CD4-positive, alpha-beta T cell (primary cell): Measurements from ENCODE around the gene CES5A. TPM values are rescaled to one million over a fixed set of nuclear protein-coding genes. Genes with fewer than 3 reads are reported as not detected.
"Not testable (repeated sequence)": the region's sequence is repeated elsewhere in the genome, so short reads cannot be mapped to it uniquely, and the experiment has no call there.

Experiments used
- ATAC-seq: fragments of 200-7000 bp; cut with Tn5 transposase; one replicate; pipeline ENCODE4 v1.10.0; 2022; ENCODE audit warnings: mild to moderate bottlenecking; ENCODE audit not compliant: poor library complexity
- CTCF ChIA-PET: fragments of 350-600 bp; sonication (Branson Sonifier 250); formaldehyde crosslinking; loops from one replicate; lab custom pipeline; 2021; ENCODE audit warnings: antibody characterized with exemption, inconsistent platforms; lab: Charles Lee
- POLR2A ChIA-PET: fragments of 350-600 bp; sonication (Branson Sonifier 250); formaldehyde crosslinking; loops from one replicate; lab custom pipeline; 2021; ENCODE audit warnings: antibody characterized with exemption, inconsistent platforms; lab: Charles Lee
- DNase-seq, 14 experiments: peaks; one replicate each; pipeline ENCODE4 v3.0.0-alpha.2; 2013 to 2020; ENCODE audit warnings: mixed read lengths in 2 of 14
- H3K27ac ChIP-seq, 2 donors: one replicate each; pipeline versions ENCODE4 v1.5.1 to v1.7.0; 2013; ENCODE audit warnings: low read length in 2 of 2, low read depth in 1 of 2, mild to moderate bottlenecking in 1 of 2
- H3K27me3 ChIP-seq, 2 experiments: 1 replicate in 1 of 2; 2 replicates in 1 of 2; pipeline versions ENCODE4 v1.6.1 to v1.7.0; 2013; ENCODE audit warnings: low read length in 2 of 2, control low read depth in 1 of 2, mild to moderate bottlenecking in 1 of 2, moderate library complexity in 1 of 2; ENCODE audit not compliant: insufficient read depth in 2 of 2, control insufficient read depth in 1 of 2
- H3K36me3 ChIP-seq: one replicate; pipeline ENCODE4 v1.6.1; 2013; ENCODE audit warnings: low read length, control low read depth; ENCODE audit not compliant: insufficient read depth
- H3K4me1 ChIP-seq: one replicate; pipeline ENCODE4 v1.6.1; 2013; ENCODE audit warnings: low read length, control low read depth; ENCODE audit not compliant: insufficient read depth
- H3K4me3 ChIP-seq: one replicate; pipeline ENCODE4 v1.5.1; 2013; ENCODE audit warnings: mild to moderate bottlenecking, low read length, moderate library complexity
- H3K9me3 ChIP-seq, 2 experiments: 1 replicate in 1 of 2; 2 replicates in 1 of 2; pipeline versions ENCODE4 v1.6.1 to v1.7.0; 2013; ENCODE audit warnings: low read length in 2 of 2, mild to moderate bottlenecking in 2 of 2, control low read depth in 1 of 2, moderate library complexity in 1 of 2; ENCODE audit not compliant: control insufficient read depth in 1 of 2, insufficient read depth in 1 of 2
- H3K27ac Mint-ChIP-seq: one replicate; pipeline ENCODE4 v1.8.0; 2020; ENCODE audit warnings: mixed read lengths
- H3K27me3 Mint-ChIP-seq: one replicate; pipeline ENCODE4 v1.8.0; 2021; ENCODE audit warnings: mixed read lengths
- H3K36me3 Mint-ChIP-seq: one replicate; pipeline ENCODE4 v1.8.0; 2021; ENCODE audit warnings: low read depth, mixed read lengths
- H3K4me1 Mint-ChIP-seq: one replicate; pipeline ENCODE4 v1.8.0; 2021; ENCODE audit warnings: low read depth, mixed read lengths
- H3K4me3 Mint-ChIP-seq: one replicate; pipeline ENCODE4 v1.8.0; 2020; ENCODE audit warnings: mild to moderate bottlenecking, mixed read lengths
- H3K9me3 Mint-ChIP-seq: one replicate; pipeline ENCODE4 v1.8.0; 2020; ENCODE audit warnings: mixed read lengths
- CTCF ChIP-seq: fragments of 200-600 bp; IDR thresholded peaks from one replicate; pipeline ENCODE4 v1.8.0; 2022; ENCODE audit warnings: antibody characterized with exemption, mild to moderate bottlenecking
- intact Hi-C, 2 experiments: fragments of 100-400 bp; cut with DNase I in 1 of 2; cut with micrococcal nuclease in 1 of 2; formaldehyde crosslinking; loops; one replicate each; pipeline versions ENCODE4 v1.15.1 to v1.9.0; 2023 to 2025; cut with DNase I, micrococcal nuclease
- total RNA-seq, 174 experiments: library from RNA in 2 of 174; stranded (reverse) in 2 of 174; gene quantifications; one replicate each; pipeline ENCODE4 v1.2.3 and lab custom pipeline; 2021 to 2026

CES5A gene
- total RNA-seq, 2 experiments from 2014 or later, result not detected

GRCh38 chr16:55821210-55821609 is 54.0 kb downstream of the CES5A start:
- no peaks in the 10 kb centered on the region for H3K9me3 Mint-ChIP-seq
- H3K4me1 Mint-ChIP-seq, result no peaks in the 10 kb centered on the region
- H3K36me3 Mint-ChIP-seq, result no peaks in the 10 kb centered on the region
- TF ChIP-seq CTCF, result no peak
- ChIA-PET CTCF (no interaction called here), POLR2A (no interaction called here)
- no peaks in the 10 kb centered on the region for H3K36me3 ChIP-seq
- DNase-seq, result no peak
- no peak overlapping the region for H3K27ac Mint-ChIP-seq
- H3K27me3 Mint-ChIP-seq, result peaks cover 29% of the 10 kb centered on the region
- no peaks in the 10 kb centered on the region for H3K9me3 ChIP-seq
- intact Hi-C loops, result no loop called here
- no peak for ATAC-seq
- H3K4me3 Mint-ChIP-seq, result no peak overlapping the region
- H3K4me1 ChIP-seq, result no peaks in the 10 kb centered on the region
- no peak overlapping the region for H3K27ac ChIP-seq
- peaks cover 0 to 13% of the 10 kb centered on the region in 2 experiments for H3K27me3 ChIP-seq
- no peak overlapping the region for H3K4me3 ChIP-seq

- DNase-seq, result no peak
These were observed 54.6 kb downstream of the CES5A start for GRCh38 chr16:55820615-55821014.

GRCh38 chr16:55817236-55817912 is 57.8 kb downstream of the CES5A start:
- CTCF ChIA-PET, result no interaction called here
- H3K9me3 Mint-ChIP-seq, result no peaks in the 10 kb centered on the region
- Histone ChIP-seq H3K4me3 (no peak overlapping the region), H3K9me3 (no peaks in the 10 kb centered on the region), H3K36me3 (no peaks in the 10 kb centered on the region), H3K4me1 (no peaks in the 10 kb centered on the region), H3K27ac (no peak overlapping the region), H3K27me3 (peaks cover 0 to 18% of the 10 kb centered on the region in 2 experiments)
- H3K27ac Mint-ChIP-seq, result no peak overlapping the region
- DNase-seq (no peak), ATAC-seq (no peak)
- POLR2A ChIA-PET, result no interaction called here
- H3K36me3 Mint-ChIP-seq, result no peaks in the 10 kb centered on the region
- peaks cover 39% of the 10 kb centered on the region for H3K27me3 Mint-ChIP-seq
- no peak overlapping the region for H3K4me3 Mint-ChIP-seq
- intact Hi-C loops, result no loop called here
- H3K4me1 Mint-ChIP-seq, result no peaks in the 10 kb centered on the region
- no peak for TF ChIP-seq CTCF

More at GRCh38 chr16:55820615-55821014, 54.6 kb downstream of the CES5A start:
- Histone ChIP-seq H3K9me3 (no peaks in the 10 kb centered on the region), H3K27me3 (peaks cover 0 to 13% of the 10 kb centered on the region in 2 experiments), H3K4me3 (no peak overlapping the region), H3K36me3 (no peaks in the 10 kb centered on the region), H3K27ac (no peak overlapping the region), H3K4me1 (no peaks in the 10 kb centered on the region)
- Mint-ChIP-seq H3K9me3 (no peaks in the 10 kb centered on the region), H3K27me3 (peaks cover 29% of the 10 kb centered on the region), H3K36me3 (no peaks in the 10 kb centered on the region), H3K27ac (no peak overlapping the region), H3K4me1 (no peaks in the 10 kb centered on the region), H3K4me3 (no peak overlapping the region)
- POLR2A ChIA-PET, result no interaction called here
- no peak for ATAC-seq
- intact Hi-C loops, result no loop called here
- CTCF ChIA-PET, result no interaction called here
- TF ChIP-seq CTCF, result no peak

GRCh38 chr16:55816222-55816621 is 59.0 kb downstream of the CES5A start:
- H3K9me3 ChIP-seq, result not testable (repeated sequence)
- peaks cover 41% of the 10 kb centered on the region for H3K27me3 Mint-ChIP-seq

More at GRCh38 chr16:55816222-55816621, 59.0 kb downstream of the CES5A start:
- H3K4me3 ChIP-seq, H3K9me3 Mint-ChIP-seq, H3K36me3 ChIP-seq, DNase-seq, H3K27ac Mint-ChIP-seq, H3K36me3 Mint-ChIP-seq, POLR2A ChIA-PET, H3K4me1 Mint-ChIP-seq, CTCF ChIA-PET, H3K4me3 Mint-ChIP-seq, H3K27ac ChIP-seq, intact Hi-C loops, ATAC-seq, H3K4me1 ChIP-seq: not testable (repeated sequence)
- peaks cover 0 to 23% of the 10 kb centered on the region in 2 experiments for H3K27me3 ChIP-seq
